Stimulated activated CD4-positive, alpha-beta T cell treated with anti-CD3 and anti-CD28 coated beads, Interleukin-15, amount 100 ng/mL, for 24 hours (primary cell): ENCODE measurements around the gene GNAQ.

ENCODE experiments used
- DNase-seq: peaks from one replicate; pipeline ENCODE4 v3.0.0-alpha.2; 2020

GNAQ gene

GRCh38 chr9:77672183-77672582 is 359.4 kb downstream of the GNAQ start:
- no peak for DNase-seq

GRCh38 chr9:77667151-77667550 is 364.5 kb downstream of the GNAQ start:
- no peak for DNase-seq
